ENCODE data around the gene IL37.
"Not testable (repeated sequence)": the region's sequence is repeated elsewhere in the genome, so short reads cannot be mapped to it uniquely, and the experiment has no call there.

Gene IL37

DNA sequence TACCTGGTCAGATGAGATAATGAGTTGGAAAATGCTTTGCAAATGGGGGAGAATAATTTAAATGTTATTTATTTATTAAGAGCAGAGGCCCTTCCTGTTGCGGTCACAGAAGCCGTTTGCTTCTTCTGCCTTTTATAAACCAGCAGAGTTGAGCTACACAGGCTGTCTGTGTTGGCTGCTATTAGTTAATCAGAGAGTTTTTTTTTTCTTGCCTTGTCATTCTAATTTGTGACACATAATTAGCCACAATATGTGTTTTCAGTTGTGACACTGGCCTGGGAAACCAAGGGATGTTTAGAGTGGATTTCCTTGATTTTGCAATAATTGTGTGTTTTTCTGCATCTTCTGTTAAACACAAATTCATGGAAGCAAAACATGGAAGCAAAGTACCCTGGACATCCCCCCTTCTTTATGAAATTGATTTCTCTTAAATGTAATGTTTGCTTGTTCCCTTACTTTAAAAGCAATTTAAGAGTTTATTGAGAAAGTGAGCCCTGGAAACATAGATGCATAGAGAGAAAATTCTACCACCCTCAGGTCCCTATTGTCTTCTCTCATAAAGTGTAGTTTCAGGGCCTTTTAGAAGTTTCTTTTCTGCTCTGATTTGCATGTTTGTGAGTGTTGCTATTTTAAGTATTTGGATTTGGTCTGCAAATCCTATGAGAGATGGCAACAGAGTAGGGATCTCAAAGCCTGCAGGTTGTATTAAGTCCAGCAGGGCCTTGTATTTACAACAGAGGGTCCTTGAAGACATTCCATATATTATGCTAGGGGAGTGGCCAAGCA lies 22.8 kb upstream of the IL37 start:
- no peak for DNase-seq

DNA sequence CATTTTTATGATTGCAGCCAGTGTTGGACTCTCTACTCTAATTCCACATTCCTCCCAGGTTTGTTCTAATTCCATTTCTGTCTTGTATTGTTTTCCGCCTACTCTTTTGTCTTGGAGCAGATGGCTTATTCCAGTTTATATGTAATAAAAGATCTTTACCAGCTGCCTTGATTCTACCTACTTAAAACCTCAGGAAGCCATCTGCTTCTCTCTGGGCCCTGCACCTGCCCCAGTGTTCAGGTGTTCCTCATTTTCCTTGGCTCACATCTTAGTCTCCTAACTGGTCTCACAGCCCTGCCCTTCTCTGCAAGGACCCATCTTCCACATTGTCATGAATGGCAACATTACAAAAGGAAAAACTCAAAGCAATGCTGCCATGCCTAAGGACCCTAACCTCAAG lies 21.0 kb upstream of the IL37 start:
- no peak for DNase-seq

DNA sequence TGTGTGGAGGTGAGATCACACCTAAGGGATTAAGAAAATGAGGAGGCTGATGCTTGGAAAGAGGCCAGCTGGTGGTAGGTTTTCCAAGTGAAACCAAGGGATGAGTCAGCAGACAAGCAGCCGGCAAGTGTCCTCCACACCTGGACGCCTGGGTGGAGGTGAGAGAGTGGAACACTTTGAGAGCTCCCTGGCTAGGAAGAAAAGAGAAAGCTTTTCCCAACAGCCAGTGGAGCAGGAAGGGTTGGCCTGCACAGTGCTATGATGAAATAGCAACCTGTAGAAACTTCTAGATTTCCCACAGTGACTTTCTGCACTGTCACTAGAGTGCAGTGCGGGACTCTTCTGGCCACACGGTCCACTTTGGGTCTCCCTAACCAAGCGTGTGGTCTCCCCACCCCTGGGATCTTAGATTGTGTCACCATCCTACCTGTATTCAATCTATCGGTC lies 19.6 kb upstream of the IL37 start:
- peak in 5 of 56 donors; percentile 10 to 38 (median 13) for DNase-seq

DNA sequence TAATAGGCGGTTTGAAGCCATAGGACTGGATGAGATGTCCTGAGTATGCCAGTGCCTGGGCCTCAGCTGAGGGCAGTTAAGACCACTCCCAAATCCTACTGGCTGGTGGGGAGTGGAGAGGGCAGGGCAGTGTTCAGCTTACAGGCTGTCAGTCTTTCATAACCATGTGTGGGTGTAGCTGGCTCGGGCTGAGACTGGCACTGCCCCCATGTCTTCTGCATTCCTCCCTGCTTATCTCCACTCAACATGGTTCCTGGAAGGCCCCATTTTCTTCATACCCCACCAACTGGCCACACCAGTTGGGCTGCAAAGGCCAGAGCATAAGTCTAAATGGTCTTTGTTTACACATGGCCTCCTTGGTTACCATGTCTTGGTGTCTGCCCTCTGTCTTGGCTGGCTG lies 17.2 kb upstream of the IL37 start:
- no peak for DNase-seq

DNA sequence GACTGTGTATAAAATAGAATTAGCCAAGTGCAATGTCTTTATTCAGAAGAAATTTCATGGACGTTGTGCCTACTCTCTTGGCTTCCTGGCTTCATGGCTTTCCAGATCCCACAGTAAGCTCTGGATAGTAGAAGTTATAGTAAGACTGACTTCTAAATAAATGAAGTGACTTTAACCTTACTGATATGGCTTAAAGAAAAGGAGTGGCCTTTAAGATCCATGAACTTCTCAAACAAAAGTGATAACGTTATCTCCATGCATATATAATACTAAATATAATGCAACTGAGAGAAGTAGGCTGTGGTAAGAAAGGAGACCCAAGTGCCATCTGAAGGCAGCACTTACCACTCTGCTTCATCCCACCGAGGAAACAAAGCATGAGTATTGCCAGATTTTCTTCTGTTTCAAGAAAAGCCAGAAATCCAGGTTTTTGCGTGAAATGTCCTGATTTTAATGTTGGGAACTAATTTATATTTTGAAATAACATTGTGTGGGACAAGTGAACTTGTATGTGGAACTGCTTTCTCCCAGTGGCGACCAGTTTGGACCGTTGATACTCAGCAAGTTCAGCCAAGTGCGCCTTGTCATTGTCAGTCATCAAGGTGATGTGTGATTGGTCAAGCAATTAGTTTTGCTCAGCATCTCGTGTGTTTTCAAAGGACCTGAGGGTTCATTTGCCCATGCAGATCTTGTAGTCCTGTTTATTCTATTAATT lies 13.9 kb upstream of the IL37 start:
- DNase-seq: no peak

DNA sequence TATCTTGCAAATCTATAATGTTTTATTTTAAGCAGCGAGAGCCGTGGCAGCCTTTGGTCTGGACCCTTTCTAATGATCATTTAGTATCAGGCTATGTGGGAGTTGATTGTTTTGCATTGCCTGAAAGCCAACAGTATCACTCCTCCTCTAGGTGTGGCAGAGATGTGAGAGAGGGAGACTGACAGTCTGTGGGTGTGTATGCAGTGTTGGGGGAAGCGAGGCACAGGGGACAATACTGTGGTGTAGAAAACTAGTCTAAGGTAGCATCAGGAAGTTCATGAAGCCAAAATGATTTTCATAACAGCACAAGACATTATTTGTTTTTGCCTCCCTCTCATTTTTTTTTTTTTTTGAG lies 13.4 kb upstream of the IL37 start:
- DNase-seq: no peak

DNA sequence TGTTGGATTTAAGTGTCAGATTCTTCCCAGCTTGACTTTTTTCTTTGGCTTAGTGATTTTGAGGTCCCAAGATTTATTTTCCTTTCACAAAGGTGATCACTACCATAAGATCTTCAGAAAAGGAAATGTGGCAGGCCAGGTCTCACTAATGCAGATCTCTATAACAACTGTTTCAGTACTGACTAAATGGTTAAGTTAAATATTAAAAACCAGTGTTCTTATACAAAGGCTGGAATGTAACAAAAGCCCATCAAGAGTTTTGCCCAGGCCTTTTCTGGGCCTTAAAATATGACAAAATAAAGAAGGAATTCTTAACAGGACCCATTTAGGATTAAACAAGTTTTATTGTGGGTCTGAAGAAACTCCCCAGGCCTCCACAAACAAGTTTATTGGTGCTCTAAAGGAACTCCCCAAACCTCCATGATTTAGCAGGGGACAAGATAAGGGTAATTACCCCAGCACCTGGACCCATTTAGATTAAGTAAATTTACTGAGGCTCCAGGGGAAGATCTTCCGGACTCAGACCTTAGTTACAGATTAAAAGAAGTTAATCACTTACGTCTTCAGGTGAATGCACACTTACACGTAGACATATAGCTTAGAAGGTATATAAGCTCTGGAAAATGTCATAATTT lies 9.4 kb upstream of the IL37 start:
- not testable (repeated sequence) for DNase-seq

DNA sequence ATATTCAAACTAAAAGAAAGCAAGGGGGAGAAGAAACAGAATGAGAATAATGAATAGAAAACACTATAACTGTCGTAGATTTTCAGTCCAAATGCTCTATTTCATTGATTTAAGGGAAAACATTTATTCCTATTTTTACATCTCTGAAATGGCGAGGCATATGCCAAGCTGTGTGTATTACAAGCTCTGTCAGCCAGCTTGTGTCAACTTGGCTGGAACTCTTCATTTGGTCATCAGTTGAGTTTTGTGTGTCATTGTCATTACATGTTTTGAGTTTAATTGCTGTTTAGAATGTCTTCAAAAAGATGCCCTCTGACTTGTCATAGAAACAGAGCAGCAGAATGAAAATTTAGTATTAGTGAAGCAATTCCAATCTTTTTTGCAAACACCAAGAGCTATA lies 8.1 kb upstream of the IL37 start:
- DNase-seq: no peak

DNA sequence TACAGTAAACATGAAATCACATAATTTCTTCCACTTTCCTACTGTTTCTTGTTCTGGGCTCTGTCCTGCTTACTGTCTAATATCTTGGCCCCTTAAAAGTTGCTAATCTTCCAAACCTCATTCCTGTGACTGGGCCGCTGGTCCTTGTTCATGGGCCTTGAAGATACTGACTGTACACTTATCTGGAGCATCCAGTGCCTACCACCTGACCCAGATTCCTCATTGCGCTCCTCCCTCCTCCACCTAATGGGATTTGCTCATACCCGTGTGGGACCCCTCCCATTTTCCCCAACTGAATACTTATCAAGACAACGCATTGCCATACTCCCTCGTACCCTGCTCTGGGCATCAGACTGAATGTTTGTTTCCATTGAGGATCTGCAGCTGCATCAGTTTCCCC lies 6.1 kb upstream of the IL37 start:
- DNase-seq: no peak

DNA sequence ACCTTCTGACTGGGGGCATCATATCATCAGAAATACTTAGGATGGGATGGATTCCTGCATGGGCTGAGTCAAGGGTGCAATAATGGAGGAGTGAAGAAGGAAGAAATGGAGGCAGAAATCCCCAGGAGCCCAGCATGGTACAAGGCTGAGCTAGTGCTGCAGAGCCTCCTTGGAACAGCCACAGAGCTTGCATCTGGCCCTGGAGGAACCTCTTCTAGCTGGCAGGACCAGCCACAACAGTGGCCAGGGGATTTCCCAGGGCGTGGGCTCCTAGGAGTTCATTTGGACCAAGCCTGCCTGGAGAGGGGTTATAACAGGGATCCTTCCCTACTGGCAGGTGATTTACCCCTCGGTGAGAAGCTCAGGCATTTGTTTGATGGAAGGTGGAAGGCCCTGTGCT lies 4.7 kb upstream of the IL37 start:
- DNase-seq: no peak

DNA sequence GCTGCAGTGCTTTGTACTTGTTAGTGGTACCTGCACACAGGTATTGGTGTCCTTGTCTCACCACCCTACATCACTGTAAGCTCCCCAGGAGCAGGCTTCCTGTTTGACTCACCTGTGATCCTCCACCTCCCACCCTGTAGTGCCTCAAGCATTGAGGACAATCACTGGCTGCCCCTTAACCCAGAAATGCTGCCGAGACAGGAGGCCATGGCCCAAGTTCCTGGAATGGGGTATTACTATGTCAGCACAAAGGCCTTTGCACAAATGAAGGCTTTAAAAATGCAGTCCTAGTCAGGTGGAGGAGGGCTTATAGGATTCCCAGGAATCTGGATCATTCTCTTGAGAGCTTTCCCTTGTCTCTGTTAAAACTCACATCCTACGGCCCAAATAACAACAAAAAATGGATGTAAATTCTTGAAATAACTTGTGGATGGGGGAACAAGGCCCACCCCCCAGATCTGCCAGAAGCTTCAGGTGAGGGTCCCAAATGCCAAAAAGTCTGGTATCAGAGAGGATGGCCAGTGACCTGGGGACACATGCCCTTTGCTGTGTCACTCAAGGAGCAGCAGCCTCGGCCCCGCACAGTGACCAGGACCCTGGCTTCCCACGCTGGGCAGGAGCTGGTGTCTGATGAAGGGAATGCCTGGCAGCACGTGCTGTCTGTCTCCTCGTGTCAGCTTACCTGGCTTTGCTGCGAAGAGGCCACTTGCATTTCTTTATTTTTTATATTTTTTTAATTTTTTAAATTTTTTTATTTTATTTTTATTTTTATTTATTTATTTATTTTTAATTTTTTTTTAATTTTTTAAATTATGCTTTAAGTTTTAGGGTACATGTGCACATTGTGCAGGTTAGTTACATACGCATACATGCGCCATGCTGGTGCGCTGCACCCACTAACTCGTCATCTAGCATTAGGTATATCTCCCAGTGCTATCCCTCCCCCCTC lies 3.7 kb upstream of the IL37 start:
- DNase-seq: no peak

DNA sequence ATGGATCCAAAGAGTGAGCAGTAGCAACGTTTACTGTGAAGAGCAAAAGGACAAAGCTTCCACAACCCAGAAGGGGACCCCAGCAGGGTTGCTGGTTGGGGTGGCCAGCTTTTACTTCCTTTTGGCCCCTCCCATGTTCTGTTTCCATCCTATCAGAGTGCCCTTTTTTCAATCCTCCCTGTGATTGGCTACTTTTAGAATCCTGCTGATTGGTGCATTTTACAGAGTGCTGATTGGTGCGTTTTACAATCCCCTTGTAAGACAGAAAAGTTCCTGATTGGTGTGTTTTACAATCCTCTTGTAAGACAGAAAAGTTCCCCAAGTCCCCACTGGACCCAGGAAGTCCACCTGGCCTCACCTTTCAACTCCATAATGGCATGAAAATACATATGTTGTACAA lies 2.4 kb upstream of the IL37 start:
- DNase-seq: not testable (repeated sequence)

DNA sequence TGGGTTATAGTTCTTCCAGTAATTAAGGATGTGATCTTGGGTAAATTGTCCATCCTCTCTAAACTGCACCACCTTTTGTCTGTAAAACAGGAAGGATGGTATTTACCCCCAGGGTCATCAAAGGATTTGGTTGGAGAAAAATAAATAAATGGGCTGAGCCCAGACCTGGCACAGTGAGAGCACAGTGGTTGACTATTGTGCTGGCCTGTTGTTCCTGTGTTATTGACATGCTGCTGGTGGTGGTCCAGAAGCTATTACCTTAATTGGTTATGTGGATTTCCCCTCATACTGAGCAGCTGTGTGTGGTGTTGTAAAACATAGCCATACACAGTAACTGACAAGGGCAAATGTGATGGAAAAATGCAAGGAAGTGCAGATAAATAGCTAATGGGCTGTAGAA lies 746 bp upstream of the IL37 start:
- DNase-seq: no peak

DNA sequence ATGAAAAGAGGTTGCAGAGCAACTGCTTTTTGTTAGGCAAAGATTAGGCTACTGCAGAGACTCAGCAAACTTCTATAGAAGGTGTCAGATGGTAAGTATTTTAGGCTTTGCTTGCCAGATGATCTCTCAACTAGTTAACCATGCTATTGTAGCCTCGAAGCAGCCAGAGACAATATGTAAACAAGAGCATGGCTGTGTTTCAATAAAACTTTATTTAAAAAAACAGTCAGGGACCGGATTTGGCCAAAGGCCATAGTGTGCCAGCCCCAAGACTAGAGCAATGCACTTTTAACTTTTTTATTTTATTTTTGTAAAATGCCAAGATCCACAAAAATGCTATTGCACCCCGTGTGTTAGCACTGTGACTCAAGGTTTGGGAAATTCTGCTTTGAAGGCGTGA lies 1.4 kb downstream of the IL37 start:
- no peak for DNase-seq

DNA sequence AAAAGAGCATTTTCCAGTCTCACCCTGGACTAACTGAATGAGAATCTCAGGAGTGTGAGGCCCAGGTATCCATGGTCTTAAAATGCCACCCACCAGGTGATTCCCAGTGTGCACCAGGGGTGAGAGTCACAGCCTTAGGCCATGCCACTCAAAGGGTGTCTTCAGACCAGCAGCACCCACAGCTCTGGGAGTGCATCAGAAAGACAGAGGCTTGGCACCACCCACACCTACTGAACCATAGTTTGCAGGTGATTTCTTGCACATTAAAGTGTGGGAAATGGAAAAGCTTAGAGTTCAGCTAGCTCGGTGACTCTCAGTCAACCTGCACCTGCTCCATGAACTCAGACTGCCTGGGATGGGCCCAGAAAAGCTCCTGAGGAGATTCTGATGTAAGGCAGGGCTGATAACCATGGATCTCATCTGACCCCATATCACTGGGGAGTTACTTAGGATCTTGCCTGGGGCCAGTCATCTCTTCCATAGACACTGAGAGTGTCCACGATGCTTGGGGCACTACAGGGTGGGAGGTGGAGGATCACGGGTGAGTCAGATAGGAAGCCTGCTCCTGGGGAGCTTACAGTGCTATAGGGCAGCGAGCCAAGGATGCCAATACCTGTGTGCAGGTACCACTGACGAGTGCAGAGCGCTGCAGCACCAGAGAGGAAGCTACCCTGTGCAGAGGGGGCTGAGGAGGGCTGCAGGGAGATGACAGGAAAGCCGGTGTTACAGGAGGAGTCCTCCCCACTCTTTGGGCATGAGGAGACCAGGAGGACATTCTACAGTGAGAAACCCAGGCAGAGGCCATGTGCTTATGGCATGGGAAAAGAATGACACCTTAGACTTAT lies 4.6 kb downstream of the IL37 start:
- DNase-seq: no peak

DNA sequence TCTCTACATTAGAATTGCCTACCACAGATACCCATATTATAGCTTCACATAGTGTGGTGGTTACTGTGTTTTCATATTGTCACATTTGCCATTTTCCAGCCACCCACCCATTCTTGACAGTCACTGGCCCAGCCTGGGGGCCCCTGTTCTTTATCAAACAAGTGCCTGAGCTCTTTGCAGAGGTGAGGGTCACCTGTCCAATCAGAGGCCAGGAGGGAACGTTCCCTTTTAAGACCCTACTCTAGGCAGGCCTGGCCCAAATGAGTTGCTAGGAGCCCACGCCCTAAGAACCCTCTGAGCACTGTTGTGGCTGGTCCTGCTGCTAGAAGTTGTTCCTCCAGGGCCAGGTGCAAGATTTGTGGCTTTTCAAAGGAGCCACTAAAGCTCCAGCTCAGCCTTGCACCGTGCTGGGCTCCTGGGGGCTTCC lies 5.2 kb downstream of the IL37 start:
- no peak for DNase-seq

DNA sequence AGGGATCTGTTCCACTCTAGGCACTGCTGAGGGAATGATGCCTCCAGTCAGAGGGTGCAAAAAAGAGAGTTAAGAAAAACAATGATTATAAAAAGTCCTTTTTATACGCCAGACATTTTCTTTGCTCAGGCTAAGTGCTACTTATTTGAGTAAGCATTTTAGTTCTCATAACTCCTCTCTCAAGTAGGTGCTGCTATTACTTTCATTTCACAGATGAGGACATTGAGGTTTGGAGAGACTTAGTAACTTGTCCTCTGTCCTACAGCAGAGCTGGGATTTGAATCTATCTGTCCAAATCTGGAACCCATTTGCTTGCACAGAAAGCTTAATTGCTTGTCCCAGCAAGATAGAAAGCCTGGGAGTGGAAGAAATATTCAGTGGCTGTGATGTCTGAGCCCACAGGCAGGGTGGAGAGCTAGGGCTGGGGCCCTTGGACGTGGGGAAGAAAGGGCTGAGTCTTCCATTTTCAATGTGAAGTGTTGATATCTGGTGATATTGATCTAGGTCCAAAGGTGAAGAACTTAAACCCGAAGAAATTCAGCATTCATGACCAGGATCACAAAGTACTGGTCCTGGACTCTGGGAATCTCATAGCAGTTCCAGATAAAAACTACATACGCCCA lies 5.8 kb downstream of the IL37 start:
- DNase-seq: no peak

DNA sequence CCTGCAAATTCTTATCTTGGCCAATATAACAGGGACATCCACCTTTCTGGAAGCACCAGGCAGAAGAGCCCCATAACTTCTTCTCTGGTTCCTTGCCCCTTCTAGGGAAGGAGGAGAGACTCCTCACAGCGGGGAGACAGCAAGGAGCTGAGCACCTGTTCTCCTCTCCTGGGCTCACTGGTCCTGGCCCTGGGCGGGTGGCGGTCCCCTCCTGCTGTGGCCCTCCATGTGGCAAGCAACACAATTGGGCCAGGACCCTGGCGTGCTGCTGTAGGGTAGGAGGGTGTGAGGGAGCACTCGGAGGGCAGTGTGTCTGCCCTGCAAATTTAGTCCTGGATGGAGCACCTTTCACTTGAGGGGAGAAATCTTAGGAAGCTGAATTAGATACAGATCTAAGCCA lies 6.9 kb downstream of the IL37 start:
- DNase-seq: no peak

DNA sequence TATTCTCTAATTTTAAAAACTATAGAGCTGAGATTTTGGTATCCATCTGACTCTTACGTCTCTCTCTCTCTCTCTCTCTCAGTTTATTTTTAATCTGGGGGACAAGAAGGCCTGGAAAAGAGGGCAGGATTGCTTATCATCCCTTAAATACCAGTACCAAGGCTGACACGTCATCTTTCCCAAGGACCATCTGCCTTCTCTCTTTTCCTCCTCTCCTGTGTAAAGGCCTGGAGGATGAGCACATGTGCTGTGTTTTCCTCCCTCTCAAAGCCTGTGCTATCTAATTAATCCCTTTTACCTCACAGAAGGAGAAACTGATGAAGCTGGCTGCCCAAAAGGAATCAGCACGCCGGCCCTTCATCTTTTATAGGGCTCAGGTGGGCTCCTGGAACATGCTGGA lies 7.3 kb downstream of the IL37 start:
- peak in 5 of 56 donors; percentile 4 to 24 (median 12) for DNase-seq

DNA sequence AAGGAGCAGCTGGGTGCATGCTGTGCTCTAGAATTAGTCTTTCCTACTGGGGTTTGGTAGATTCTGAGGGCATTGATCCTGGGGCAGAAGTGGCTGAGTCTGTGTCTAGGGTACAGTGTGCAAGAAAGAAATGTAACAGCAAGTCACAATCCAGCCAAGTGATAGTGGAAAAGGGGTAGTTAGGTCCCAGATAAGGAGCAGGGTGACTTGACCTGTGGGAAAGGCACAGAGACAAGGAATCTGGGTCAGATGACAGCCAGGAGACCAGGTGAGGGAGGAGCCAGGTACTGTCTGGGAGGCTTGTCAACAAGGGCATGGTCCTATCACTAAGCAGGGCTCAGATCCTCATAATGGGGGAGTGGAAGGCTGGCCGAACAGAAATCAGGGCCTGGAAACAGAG lies 8.1 kb downstream of the IL37 start:
- DNase-seq: no peak

Measured in amygdala (tissue), 56 donors.